RPMI8226 (cell line): ENCODE results near the gene URM1.
"Not testable (repeated sequence)": the region's sequence is repeated elsewhere in the genome, so short reads cannot be mapped to it uniquely, and the experiment has no call there.

Source experiments
- DNase-seq: peaks from one replicate; pipeline ENCODE4 v3.0.0-alpha.2; 2015

URM1 gene

GRCh38 chr9:128370752-128371629 is at the start of gene URM1:
URM1 (plus strand) TSS chr9:128371374; CDS start chr9:128371381, 7 bp downstream.
- DNase-seq: peak; percentile 99

- DNase-seq: no peak
Measured at GRCh38 chr9:128321879-128322403, 49.2 kb upstream of the URM1 start.

- DNase-seq: peak; percentile 99
Measured at GRCh38 chr9:128322404-128323211, 48.6 kb upstream of the URM1 start, which contains the start of the genes COQ4 and TRUB2. COQ4 (plus strand) TSS chr9:128322839; CDS start chr9:128322859, 20 bp downstream. TRUB2 (minus strand) TSS chr9:128322447; CDS start chr9:128322408, 39 bp downstream.

- DNase-seq: no peak
Measured at GRCh38 chr9:128323212-128323730, 47.9 kb upstream of the URM1 start.

- DNase-seq: no peak
Measured at GRCh38 chr9:128323791-128324190, 47.4 kb upstream of the URM1 start.

- DNase-seq: no peak
Measured at GRCh38 chr9:128324401-128324800, 46.8 kb upstream of the URM1 start.

GRCh38 chr9:128325629-128326028 is 45.5 kb upstream of the URM1 start:
- DNase-seq: no peak

GRCh38 chr9:128333451-128333869 is 37.7 kb upstream of the URM1 start:
- DNase-seq: no peak

GRCh38 chr9:128335161-128335560 is 36.0 kb upstream of the URM1 start:
- no peak for DNase-seq

- no peak for DNase-seq
Measured at GRCh38 chr9:128335914-128336313, 35.3 kb upstream of the URM1 start.

- no peak for DNase-seq
Measured at GRCh38 chr9:128337936-128338335, 33.2 kb upstream of the URM1 start.

- not testable (repeated sequence) for DNase-seq
Measured at GRCh38 chr9:128338852-128339614, 32.1 kb upstream of the URM1 start.

GRCh38 chr9:128339761-128340690 is 31.1 kb upstream of the URM1 start, which contains the start of gene SLC27A4:
SLC27A4 (plus strand) TSS chr9:128340527; CDS start chr9:128343133, 2,606 bp downstream.
- peak; percentile 97 for DNase-seq

- DNase-seq: peak; percentile 39
Measured at GRCh38 chr9:128340691-128341434, 30.3 kb upstream of the URM1 start.

GRCh38 chr9:128341435-128341849 is 29.7 kb upstream of the URM1 start:
- DNase-seq: peak; percentile 88

GRCh38 chr9:128342971-128343680 is 28.0 kb upstream of the URM1 start:
- DNase-seq: no peak

- DNase-seq: no peak
Measured at GRCh38 chr9:128343855-128344254, 27.3 kb upstream of the URM1 start.

GRCh38 chr9:128344931-128345605 is 26.1 kb upstream of the URM1 start:
- no peak for DNase-seq

- DNase-seq: no peak
Measured at GRCh38 chr9:128349125-128349524, 22.0 kb upstream of the URM1 start.
